SK-N-MC (cell line): Measurements from ENCODE around the gene KANSL1.

ENCODE experiments used
- DNase-seq: peaks from one replicate; pipeline ENCODE4 v3.0.0-alpha.2; 2011; ENCODE audit warnings: low read depth, low spot score
- H3K27ac ChIP-seq: fragments of 200-600 bp; sonication (generic); 2 replicates; pipeline ENCODE4 v1.5.1; 2016; ENCODE audit warnings: mixed run types
- H3K36me3 ChIP-seq: fragments of 200-600 bp; sonication (generic); 2 replicates; pipeline ENCODE4 v1.6.1; 2017; ENCODE audit warnings: antibody characterized with exemption, low read length, mixed read lengths; ENCODE audit not compliant: insufficient read depth
- H3K4me3 ChIP-seq: fragments of 200-600 bp; sonication (generic); 2 replicates; pipeline ENCODE4 v1.5.1; 2016
- H3K9ac ChIP-seq: fragments of 200-600 bp; sonication (generic); 2 replicates; pipeline ENCODE4 v1.8.0; 2017; ENCODE audit warnings: mixed run types, mixed read lengths; ENCODE audit not compliant: insufficient read length
- H3K9me3 ChIP-seq: fragments of 200-600 bp; sonication (generic); 2 replicates; pipeline ENCODE4 v1.6.1; 2017; ENCODE audit warnings: low read depth, mild to moderate bottlenecking, antibody characterized with exemption, low read length, moderate library complexity, mixed read lengths
- EZH2 ChIP-seq: fragments of 200-600 bp; sonication (generic); IDR thresholded peaks from one replicate; pipeline ENCODE4 v1.6.1; 2017; ENCODE audit warnings: antibody characterized with exemption
- FOXP2 ChIP-seq: optimal IDR thresholded peaks from 2 replicates; pipeline ENCODE3; 2011; ENCODE audit warnings: mild to moderate bottlenecking, moderate library complexity; ENCODE audit not compliant: insufficient read depth; ENCODE audit errors: extremely low read length, control extremely low read depth
- POLR2AphosphoS5 ChIP-seq: IDR thresholded peaks from 2 replicates; pipeline ENCODE4 v1.6.1; 2012; ENCODE audit warnings: mild to moderate bottlenecking, low read depth, low read length, borderline replicate concordance

Gene KANSL1

DNA sequence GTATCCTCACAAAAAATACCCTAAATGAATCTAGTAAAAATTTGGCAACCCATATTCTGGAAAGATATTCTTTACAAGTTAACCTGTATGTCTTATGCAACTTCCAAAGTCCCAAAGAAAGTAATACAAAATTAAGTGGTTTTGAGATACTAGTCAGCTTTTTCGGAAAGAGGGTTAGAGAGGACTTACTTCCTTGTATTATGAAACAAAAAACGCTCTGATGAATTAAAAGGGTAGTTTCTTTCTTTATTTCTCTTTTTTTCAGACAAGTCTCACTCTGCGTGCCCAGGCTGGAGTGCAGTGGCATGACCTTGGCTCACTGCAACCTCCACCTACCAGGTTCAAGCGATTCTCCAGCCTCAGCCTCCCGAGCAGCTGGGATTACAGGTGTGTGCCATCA lies 51.6 kb downstream of the KANSL1 start:
- H3K9me3 ChIP-seq, result no peaks in the 10 kb centered on the region; the same call in 1 of the 2 replicates
- no peak overlapping the region for H3K4me3 ChIP-seq
- no peak for DNase-seq
- peaks cover 20% of the 10 kb centered on the region for H3K36me3 ChIP-seq
- peak overlapping the region; percentile 20; the same call in 1 of the 2 replicates for H3K27ac ChIP-seq
- no peak overlapping the region for H3K9ac ChIP-seq
- TF ChIP-seq FOXP2 (no peak), EZH2 (no peak), POLR2AphosphoS5 (no peak)

- H3K27ac ChIP-seq, result no peak overlapping the region
- H3K9ac ChIP-seq, result no peak overlapping the region
- no peaks in the 10 kb centered on the region; the same call in 1 of the 2 replicates for H3K9me3 ChIP-seq
- H3K4me3 ChIP-seq, result no peak overlapping the region
- H3K36me3 ChIP-seq, result peaks cover 24% of the 10 kb centered on the region
- no peak for TF ChIP-seq FOXP2
- no peak for TF ChIP-seq POLR2AphosphoS5
- no peak for TF ChIP-seq EZH2
- DNase-seq, result no peak
These were observed 52.5 kb downstream of the KANSL1 start for GRCh38 chr17:46140645-46141197.

- TF ChIP-seq FOXP2 (no peak), POLR2AphosphoS5 (no peak), EZH2 (no peak)
- H3K9ac ChIP-seq, result no peak overlapping the region
- H3K9me3 ChIP-seq, result no peaks in the 10 kb centered on the region; the same call in 1 of the 2 replicates
- H3K36me3 ChIP-seq, result peaks cover 24% of the 10 kb centered on the region
- no peak overlapping the region for H3K4me3 ChIP-seq
- DNase-seq, result no peak
- no peak overlapping the region for H3K27ac ChIP-seq
These were observed 53.6 kb downstream of the KANSL1 start for GRCh38 chr17:46139432-46140210.

- no peak overlapping the region for H3K9ac ChIP-seq
- H3K9me3 ChIP-seq, result no peaks in the 10 kb centered on the region; the same call in 1 of the 2 replicates
- TF ChIP-seq POLR2AphosphoS5 (no peak), FOXP2 (no peak), EZH2 (no peak)
- peaks cover 24% of the 10 kb centered on the region for H3K36me3 ChIP-seq
- H3K4me3 ChIP-seq, result no peak overlapping the region
- no peak for DNase-seq
- H3K27ac ChIP-seq, result no peak overlapping the region
These were observed 54.8 kb downstream of the KANSL1 start for GRCh38 chr17:46138473-46138872.

DNA sequence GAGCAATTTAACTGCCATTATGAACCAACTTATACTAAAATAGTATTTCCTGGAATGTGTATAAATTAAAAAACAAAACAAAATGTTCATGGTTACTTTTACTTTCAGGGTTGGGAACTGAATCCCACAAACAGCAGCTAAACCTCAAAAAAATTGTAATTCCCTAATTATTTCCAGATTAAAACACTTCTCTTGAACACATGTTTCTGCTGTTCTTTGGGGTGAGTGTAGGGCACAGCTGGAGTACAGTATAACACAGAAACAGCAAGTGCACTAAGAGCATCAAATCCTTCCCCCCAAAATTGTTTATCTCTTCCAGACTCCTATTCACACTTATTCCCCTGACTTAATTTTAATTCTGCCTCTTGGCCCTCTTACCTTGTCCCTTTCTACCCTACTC lies 56.4 kb downstream of the KANSL1 start:
- no peak for TF ChIP-seq EZH2
- no peak for TF ChIP-seq FOXP2
- no peak; the same call in 1 of the 2 replicates for TF ChIP-seq POLR2AphosphoS5
- H3K27ac ChIP-seq, result peak overlapping the region; percentile 39
- no peaks in the 10 kb centered on the region; the same call in 1 of the 2 replicates for H3K9me3 ChIP-seq
- peak overlapping the region; percentile 23; the same call in 1 of the 2 replicates for H3K4me3 ChIP-seq
- DNase-seq, result no peak
- peaks cover 21% of the 10 kb centered on the region for H3K36me3 ChIP-seq
- peak overlapping the region; percentile 24 for H3K9ac ChIP-seq

DNA sequence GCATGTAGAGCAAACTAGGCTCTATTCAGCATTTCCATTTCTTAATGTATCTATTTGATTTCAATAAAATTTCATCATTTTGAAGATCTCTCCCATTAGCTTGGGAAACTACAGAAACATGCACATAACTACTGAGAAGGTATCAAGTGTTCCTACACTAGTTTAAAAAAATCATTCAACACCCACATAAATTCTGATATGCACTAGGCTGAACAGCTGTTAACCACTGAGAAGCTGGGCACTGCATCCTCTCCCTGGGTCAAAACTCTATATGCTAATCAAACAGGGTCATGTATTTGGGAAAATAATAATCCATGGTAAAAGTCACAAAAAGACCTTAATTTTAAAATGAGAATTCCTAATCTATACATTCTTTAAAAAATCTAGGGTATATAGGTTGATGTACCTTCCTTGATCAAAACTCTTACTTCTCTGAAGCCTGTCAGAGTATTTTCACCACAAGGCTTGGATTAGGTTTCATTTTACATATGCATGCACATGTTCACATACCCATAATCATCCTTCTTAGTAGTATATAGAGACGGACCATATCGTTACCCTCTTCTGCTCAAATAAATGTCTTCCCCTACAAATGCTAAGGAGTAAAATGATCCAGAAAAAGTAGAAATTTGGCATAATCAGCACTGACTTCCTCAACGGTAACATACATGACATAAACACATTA lies 57.2 kb downstream of the KANSL1 start:
- H3K9ac ChIP-seq, result no peak overlapping the region
- H3K4me3 ChIP-seq, result no peak overlapping the region
- peak overlapping the region; percentile 39 for H3K27ac ChIP-seq
- TF ChIP-seq FOXP2, result no peak
- TF ChIP-seq EZH2, result no peak
- H3K36me3 ChIP-seq, result peaks cover 13% of the 10 kb centered on the region
- no peaks in the 10 kb centered on the region; the same call in 1 of the 2 replicates for H3K9me3 ChIP-seq
- DNase-seq, result no peak

- Histone ChIP-seq H3K4me3 (no peak overlapping the region), H3K9me3 (no peaks in the 10 kb centered on the region), H3K36me3 (0 out of 2 replicates have a peak, but pooled peaks cover 7% of the 10 kb centered on the region), H3K27ac (no peak overlapping the region), H3K9ac (no peak overlapping the region)
- TF ChIP-seq POLR2AphosphoS5 (no peak), EZH2 (no peak), FOXP2 (no peak)
- no peak for DNase-seq
These were observed 58.0 kb downstream of the KANSL1 start for GRCh38 chr17:46135126-46135812.

DNA sequence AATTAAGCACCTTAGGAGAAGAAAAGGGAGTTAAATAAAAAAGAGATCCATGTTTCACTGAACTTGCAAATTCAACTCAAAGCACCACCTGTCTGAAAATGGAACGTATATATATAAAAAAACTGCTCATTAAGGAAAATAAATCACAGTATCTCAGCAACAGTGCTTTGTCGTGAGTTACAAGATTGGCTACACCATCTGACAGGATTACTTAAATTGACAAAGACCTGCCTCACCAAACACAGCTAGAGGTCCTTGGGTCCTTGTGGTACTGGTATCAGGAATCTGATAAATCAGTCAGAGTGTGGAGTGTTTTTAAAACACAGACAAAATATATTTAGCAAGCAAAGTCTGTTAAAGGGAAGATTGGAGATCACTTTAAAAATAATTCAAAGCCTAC lies 63.9 kb downstream of the KANSL1 start:
- no peak overlapping the region for H3K27ac ChIP-seq
- no peak for DNase-seq
- H3K36me3 ChIP-seq, result no peaks in the 10 kb centered on the region

More for the DNA sequence above, 63.9 kb downstream of the KANSL1 start:
- no peak overlapping the region for H3K9ac ChIP-seq
- no peak for TF ChIP-seq FOXP2
- no peak for TF ChIP-seq EZH2
- TF ChIP-seq POLR2AphosphoS5, result no peak
- no peaks in the 10 kb centered on the region for H3K9me3 ChIP-seq
- H3K4me3 ChIP-seq, result no peak overlapping the region
